ENCODE data around the gene DOK3.

- TF ChIP-seq CTCF (IDR thresholded peaks at IDR 0.05; ENCODE audit: poor library complexity, severe bottlenecking) (no peak), EZH2 (IDR thresholded peaks at IDR 0.05; ENCODE audit: borderline replicate concordance, insufficient read depth, low read length, poor library complexity, severe bottlenecking) (no peak), TAF1 (IDR thresholded peaks at IDR 0.05; ENCODE audit: low read depth) (no peak), POLR2AphosphoS5 (IDR thresholded peaks at IDR 0.05) (no peak), RAD21 (conservative IDR thresholded peaks at IDR 0.05) (no peak), SMC3 (conservative IDR thresholded peaks at IDR 0.05; ENCODE audit: poor library complexity) (no peak), EP300 (conservative IDR thresholded peaks at IDR 0.05; ENCODE audit: poor library complexity, severe bottlenecking) (no peak), MXI1 (conservative IDR thresholded peaks at IDR 0.05; ENCODE audit: poor library complexity, severe bottlenecking) (no peak)
- TF ChIP-seq, protein P1, sequence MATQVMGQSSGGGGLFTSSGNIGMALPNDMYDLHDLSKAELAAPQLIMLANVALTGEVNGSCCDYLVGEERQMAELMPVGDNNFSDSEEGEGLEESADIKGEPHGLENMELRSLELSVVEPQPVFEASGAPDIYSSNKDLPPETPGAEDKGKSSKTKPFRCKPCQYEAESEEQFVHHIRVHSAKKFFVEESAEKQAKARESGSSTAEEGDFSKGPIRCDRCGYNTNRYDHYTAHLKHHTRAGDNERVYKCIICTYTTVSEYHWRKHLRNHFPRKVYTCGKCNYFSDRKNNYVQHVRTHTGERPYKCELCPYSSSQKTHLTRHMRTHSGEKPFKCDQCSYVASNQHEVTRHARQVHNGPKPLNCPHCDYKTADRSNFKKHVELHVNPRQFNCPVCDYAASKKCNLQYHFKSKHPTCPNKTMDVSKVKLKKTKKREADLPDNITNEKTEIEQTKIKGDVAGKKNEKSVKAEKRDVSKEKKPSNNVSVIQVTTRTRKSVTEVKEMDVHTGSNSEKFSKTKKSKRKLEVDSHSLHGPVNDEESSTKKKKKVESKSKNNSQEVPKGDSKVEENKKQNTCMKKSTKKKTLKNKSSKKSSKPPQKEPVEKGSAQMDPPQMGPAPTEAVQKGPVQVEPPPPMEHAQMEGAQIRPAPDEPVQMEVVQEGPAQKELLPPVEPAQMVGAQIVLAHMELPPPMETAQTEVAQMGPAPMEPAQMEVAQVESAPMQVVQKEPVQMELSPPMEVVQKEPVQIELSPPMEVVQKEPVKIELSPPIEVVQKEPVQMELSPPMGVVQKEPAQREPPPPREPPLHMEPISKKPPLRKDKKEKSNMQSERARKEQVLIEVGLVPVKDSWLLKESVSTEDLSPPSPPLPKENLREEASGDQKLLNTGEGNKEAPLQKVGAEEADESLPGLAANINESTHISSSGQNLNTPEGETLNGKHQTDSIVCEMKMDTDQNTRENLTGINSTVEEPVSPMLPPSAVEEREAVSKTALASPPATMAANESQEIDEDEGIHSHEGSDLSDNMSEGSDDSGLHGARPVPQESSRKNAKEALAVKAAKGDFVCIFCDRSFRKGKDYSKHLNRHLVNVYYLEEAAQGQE (IDR thresholded peaks at IDR 0.05; ENCODE audit: borderline replicate concordance): no peak
Observed at GRCh38 chr5:177510567-177511053, 984 bp upstream of the DOK3 start.

Measured in neural cell (in vitro differentiated cells).